HG03135 (cell line): ENCODE data around the gene KCNMA1.

Experiments used
- ATAC-seq: cut with Tn5 transposase; IDR thresholded peaks from one replicate; pipeline ENCODE4 v1.9.1; 2021; ENCODE audit warnings: mild to moderate bottlenecking, moderate library complexity; ENCODE audit not compliant: unreplicated experiment

KCNMA1 gene

GRCh38 chr10:77104459-77104980 lies 533.1 kb downstream of the KCNMA1 start:
- no peak for ATAC-seq

GRCh38 chr10:77103213-77103612 lies 534.4 kb downstream of the KCNMA1 start:
- ATAC-seq: no peak

GRCh38 chr10:77101341-77101740 lies 536.3 kb downstream of the KCNMA1 start:
- ATAC-seq: no peak

- ATAC-seq: no peak
These were observed 538.5 kb downstream of the KCNMA1 start for GRCh38 chr10:77099136-77099535.

GRCh38 chr10:77097625-77098024 lies 540.0 kb downstream of the KCNMA1 start:
- no peak for ATAC-seq

- ATAC-seq: no peak
These were observed 544.5 kb downstream of the KCNMA1 start for GRCh38 chr10:77093126-77093525.

GRCh38 chr10:77091597-77092165 lies 545.9 kb downstream of the KCNMA1 start:
- ATAC-seq: no peak

GRCh38 chr10:77090381-77091356 lies 546.9 kb downstream of the KCNMA1 start:
- ATAC-seq: no peak

GRCh38 chr10:77087366-77087765 lies 550.2 kb downstream of the KCNMA1 start:
- ATAC-seq: no peak

- no peak for ATAC-seq
These were observed 551.5 kb downstream of the KCNMA1 start for GRCh38 chr10:77086081-77086480.

- ATAC-seq: no peak
These were observed 552.3 kb downstream of the KCNMA1 start for GRCh38 chr10:77085344-77085743.

- ATAC-seq: no peak
These were observed 553.0 kb downstream of the KCNMA1 start for GRCh38 chr10:77084431-77085144.

- ATAC-seq: no peak
These were observed 554.9 kb downstream of the KCNMA1 start for GRCh38 chr10:77082601-77083252.

GRCh38 chr10:77081481-77081891 lies 556.1 kb downstream of the KCNMA1 start:
- no peak for ATAC-seq

- no peak for ATAC-seq
These were observed 557.1 kb downstream of the KCNMA1 start for GRCh38 chr10:77080361-77081027.

- no peak for ATAC-seq
These were observed 557.9 kb downstream of the KCNMA1 start for GRCh38 chr10:77079592-77080300.

- ATAC-seq: no peak
These were observed 560.2 kb downstream of the KCNMA1 start for GRCh38 chr10:77077316-77077945.

- ATAC-seq: no peak
These were observed 561.7 kb downstream of the KCNMA1 start for GRCh38 chr10:77075926-77076325.

GRCh38 chr10:77074104-77074624 lies 563.4 kb downstream of the KCNMA1 start:
- no peak for ATAC-seq
